Measurements from ENCODE around the gene ZNF432. TPM values are rescaled to one million over a fixed set of nuclear protein-coding genes. Genes with fewer than 3 reads are reported as not detected.
A peak's percentile ranks its signal among the peaks of the same experiment; 100 is the strongest.

The ZNF432 gene
- total and polyA plus RNA-seq, 10 donors, result 4.5 to 20.8 (median 10.8) TPM

DNA sequence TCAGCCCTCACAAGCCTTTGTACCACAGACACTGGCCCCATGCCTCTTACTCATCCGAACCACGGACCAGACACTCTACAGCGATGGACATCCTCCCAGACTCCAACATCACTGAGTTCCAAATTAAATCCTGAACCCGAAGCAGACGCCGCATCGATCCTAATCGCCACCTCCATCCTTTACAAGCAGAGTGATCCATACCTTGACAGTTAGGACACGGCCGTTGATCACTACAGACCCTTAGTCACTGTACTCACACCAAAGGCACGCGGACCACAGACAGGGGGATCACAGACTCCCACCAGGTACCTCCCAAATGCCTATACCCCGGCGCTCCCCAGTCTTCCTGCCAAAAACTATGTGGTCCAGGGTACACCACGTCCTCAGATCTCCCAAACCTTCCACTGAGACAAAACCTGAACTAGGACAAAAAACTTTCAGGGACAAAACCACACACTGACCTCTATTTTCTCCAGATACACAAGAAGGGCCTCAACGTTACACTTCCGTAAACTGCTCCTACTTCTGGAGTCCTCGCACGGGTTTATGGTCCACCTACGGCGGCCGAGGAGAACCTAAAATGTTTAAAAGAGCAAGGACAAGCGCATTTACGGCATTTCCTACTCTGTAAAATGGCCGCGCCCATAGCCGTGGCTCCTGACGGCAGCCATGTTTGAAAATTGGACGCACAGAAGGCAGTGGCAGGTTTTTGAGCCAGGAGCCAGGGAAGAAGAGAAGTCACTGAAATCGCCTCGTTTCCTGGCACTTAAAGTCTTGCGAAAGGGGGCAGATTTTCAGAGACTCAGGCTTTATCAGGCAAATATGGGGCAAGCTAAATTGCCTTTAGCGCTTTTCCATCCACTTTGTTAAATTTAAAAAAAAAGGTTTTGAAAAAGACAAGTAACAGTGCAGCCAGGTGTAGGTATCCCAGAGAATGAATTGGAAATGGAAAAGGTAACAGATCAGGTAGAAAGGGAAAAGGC is 62.0 kb downstream of the ZNF432 start, which contains the start of gene ZNF350:
ZNF350 (minus strand) TSS at position 532 of the 983 bp plus-strand sequence. CDS start 12,480 bp downstream, outside the sequence.
- Histone ChIP-seq H3K9me3 (peaks cover 23 to 89% (median 87%) of the 10 kb centered on the region in 8 donors), H3K27ac (peak within 1 kb of the TSS; percentile 67 to 90 (median 83)), H3K4me1 (peaks cover 8 to 23% (median 16%) of the 10 kb centered on the region in 6 donors), H3K36me3 (peaks cover 0 to 43% (median 7%) of the 10 kb centered on the region in 6 donors), H3K4me3 (peak within 1 kb of the TSS; percentile 71 to 96 (median 88)), H3K27me3 (replicated peaks in 1 of 7) (no peaks in the 10 kb centered on the region)
- peak in 2 of 3 donors; percentile 76 to 93 for TF ChIP-seq POLR2AphosphoS5 (IDR thresholded peaks at IDR 0.05)
- TF ChIP-seq, protein P1, sequence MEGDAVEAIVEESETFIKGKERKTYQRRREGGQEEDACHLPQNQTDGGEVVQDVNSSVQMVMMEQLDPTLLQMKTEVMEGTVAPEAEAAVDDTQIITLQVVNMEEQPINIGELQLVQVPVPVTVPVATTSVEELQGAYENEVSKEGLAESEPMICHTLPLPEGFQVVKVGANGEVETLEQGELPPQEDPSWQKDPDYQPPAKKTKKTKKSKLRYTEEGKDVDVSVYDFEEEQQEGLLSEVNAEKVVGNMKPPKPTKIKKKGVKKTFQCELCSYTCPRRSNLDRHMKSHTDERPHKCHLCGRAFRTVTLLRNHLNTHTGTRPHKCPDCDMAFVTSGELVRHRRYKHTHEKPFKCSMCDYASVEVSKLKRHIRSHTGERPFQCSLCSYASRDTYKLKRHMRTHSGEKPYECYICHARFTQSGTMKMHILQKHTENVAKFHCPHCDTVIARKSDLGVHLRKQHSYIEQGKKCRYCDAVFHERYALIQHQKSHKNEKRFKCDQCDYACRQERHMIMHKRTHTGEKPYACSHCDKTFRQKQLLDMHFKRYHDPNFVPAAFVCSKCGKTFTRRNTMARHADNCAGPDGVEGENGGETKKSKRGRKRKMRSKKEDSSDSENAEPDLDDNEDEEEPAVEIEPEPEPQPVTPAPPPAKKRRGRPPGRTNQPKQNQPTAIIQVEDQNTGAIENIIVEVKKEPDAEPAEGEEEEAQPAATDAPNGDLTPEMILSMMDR (IDR thresholded peaks at IDR 0.05 in 8 of 11, conservative IDR thresholded peaks at IDR 0.05 in 3 of 11), result no peak
- 3 to 6% (median 4%) methylated on average over 33 of the region's 33 CpGs for WGBS, 5 donors
- peak; percentile 96 for DNase-seq
- intact Hi-C loops (cut with DNase I; ENCODE audit: low total_unique reads), result no loop called here

DNA sequence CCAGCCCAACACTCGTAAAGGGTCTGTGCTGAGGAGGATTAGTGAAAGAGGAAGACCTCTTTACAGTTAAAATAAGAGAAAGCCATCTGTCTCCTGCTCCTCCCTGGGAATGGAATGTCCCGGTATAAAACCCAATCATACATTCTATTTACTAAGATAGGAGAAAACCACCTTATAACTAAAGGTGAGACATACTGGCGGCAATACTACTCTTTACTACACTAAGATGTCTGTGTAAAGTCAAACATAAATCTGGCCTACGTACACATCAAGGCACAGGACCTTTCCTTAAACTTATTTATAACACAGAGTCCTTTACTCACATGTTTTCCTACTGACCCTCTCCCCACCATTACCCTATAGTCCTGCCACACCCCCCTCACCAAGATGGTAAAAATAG is 65.3 kb downstream of the ZNF432 start:
- no peak overlapping the region for H3K27ac ChIP-seq
- no peaks in the 10 kb centered on the region for H3K27me3 ChIP-seq (replicated peaks in 1 of 7)
- TF ChIP-seq, protein P1 (IDR thresholded peaks at IDR 0.05 in 8 of 11, conservative IDR thresholded peaks at IDR 0.05 in 3 of 11), result no peak
- TF ChIP-seq POLR2A (IDR thresholded peaks at IDR 0.05), result no peak
- no peak for TF ChIP-seq POLR2AphosphoS5 (IDR thresholded peaks at IDR 0.05)
- peaks cover 28 to 89% (median 87%) of the 10 kb centered on the region in 8 donors for H3K9me3 ChIP-seq
- no peak for DNase-seq
- 96 to 99% (median 99%) methylated on average over 4 of the region's 4 CpGs for WGBS, 5 donors
- H3K4me1 ChIP-seq, result peaks cover 8 to 23% (median 16%) of the 10 kb centered on the region in 6 donors
- H3K4me3 ChIP-seq, result no peak overlapping the region
- H3K36me3 ChIP-seq, result peaks cover 0 to 70% (median 30%) of the 10 kb centered on the region in 6 donors
- intact Hi-C loops (cut with DNase I; ENCODE audit: low total_unique reads), result no loop called here

Other genes starting within 250 kb of the ZNF432 start
- gene ZNF577, start 160.9 kb downstream of the ZNF432 start, total RNA-seq, result 10 to 100 TPM; 13.0 to 25.8 (median 20.9) TPM
- gene ZNF577, start 160.9 kb downstream of the ZNF432 start, polyA plus RNA-seq, result 10 to 100 TPM; 11.4 to 31.7 (median 13.2) TPM
- 10 to 100 TPM; 13.1 to 19.7 (median 14.4) TPM for gene ZNF649, start 143.8 kb downstream of the ZNF432 start, total RNA-seq
- 1 to 10 TPM; 3.4 to 4.3 (median 3.5) TPM for gene ZNF649, start 143.8 kb downstream of the ZNF432 start, polyA plus RNA-seq
- gene ZNF613, start 121.4 kb downstream of the ZNF432 start, total RNA-seq, result 10 to 100 TPM in 1 of 7 donors, 1 to 10 TPM in 6; 4.9 to 11.6 (median 7.0) TPM
- 1 to 10 TPM; 2.8 to 4.0 (median 3.2) TPM for gene ZNF613, start 121.4 kb downstream of the ZNF432 start, polyA plus RNA-seq
- gene ZNF350, start 62.0 kb downstream of the ZNF432 start, total RNA-seq, result 10 to 100 TPM; 17.7 to 26.0 (median 20.2) TPM
- 10 to 100 TPM in 1 of 3 donors, 1 to 10 TPM in 2; 7.9 to 11.3 (median 8.1) TPM for gene ZNF350, start 62.0 kb downstream of the ZNF432 start, polyA plus RNA-seq
- 10 to 100 TPM in 6 of 7 donors, 1 to 10 TPM in 1; 10.0 to 19.9 (median 12.3) TPM for gene ZNF615, start 40.6 kb downstream of the ZNF432 start, total RNA-seq
- gene ZNF615, start 40.6 kb downstream of the ZNF432 start, polyA plus RNA-seq, result 1 to 10 TPM; 2.0 to 3.5 (median 3.1) TPM
- 10 to 100 TPM in 3 of 7 donors, 1 to 10 TPM in 4; 6.3 to 10.9 (median 9.4) TPM for gene ZNF614, start 20.5 kb downstream of the ZNF432 start, total RNA-seq
- gene ZNF614, start 20.5 kb downstream of the ZNF432 start, polyA plus RNA-seq, result 1 to 10 TPM; 3.0 to 4.1 (median 4.1) TPM
- gene ZNF841, start 46.9 kb upstream of the ZNF432 start, total RNA-seq, result 10 to 100 TPM; 19.6 to 39.9 (median 29.1) TPM
- gene ZNF841, start 46.9 kb upstream of the ZNF432 start, polyA plus RNA-seq, result 10 to 100 TPM in 2 of 3 donors, 1 to 10 TPM in 1; 6.0 to 15.0 (median 13.3) TPM
- gene ZNF616, start 91.1 kb upstream of the ZNF432 start, total RNA-seq, result 10 to 100 TPM in 4 of 7 donors, 1 to 10 TPM in 3; 7.5 to 22.6 (median 10.3) TPM
- 1 to 10 TPM; 1.3 to 2.1 (median 2.1) TPM for gene ZNF616, start 91.1 kb upstream of the ZNF432 start, polyA plus RNA-seq
- 10 to 100 TPM; 16.7 to 26.8 (median 21.0) TPM for gene ZNF836, start 122.8 kb upstream of the ZNF432 start, total RNA-seq
- 1 to 10 TPM; 4.9 to 7.6 (median 7.3) TPM for gene ZNF836, start 122.8 kb upstream of the ZNF432 start, polyA plus RNA-seq
- gene PPP2R1A, start 141.2 kb upstream of the ZNF432 start, total RNA-seq, result 100 to 1,000 TPM; 148 to 200 (median 178) TPM
- 100 to 1,000 TPM in 1 of 3 donors, 10 to 100 TPM in 2; 81.1 to 103 (median 99.2) TPM for gene PPP2R1A, start 141.2 kb upstream of the ZNF432 start, polyA plus RNA-seq
- 10 to 100 TPM; 11.7 to 24.9 (median 19.1) TPM for gene ZNF766, start 220.7 kb upstream of the ZNF432 start, total RNA-seq
- gene ZNF766, start 220.7 kb upstream of the ZNF432 start, polyA plus RNA-seq, result 1 to 10 TPM; 4.2 to 4.5 (median 4.3) TPM
- 10 to 100 TPM in 5 of 7 donors, 1 to 10 TPM in 2; 9.1 to 17.2 (median 13.4) TPM for gene ZNF480, start 248.3 kb upstream of the ZNF432 start, total RNA-seq
- 10 to 100 TPM in 1 of 3 donors, 1 to 10 TPM in 2; 5.4 to 10.6 (median 9.2) TPM for gene ZNF480, start 248.3 kb upstream of the ZNF432 start, polyA plus RNA-seq

All from spleen (tissue), 11 donors.